CD14-positive monocyte (primary cell): Measurements from ENCODE around the gene WDFY4. TPM values are rescaled to one million over a fixed set of nuclear protein-coding genes. Genes with fewer than 3 reads are reported as not detected.

Experiments
- DNase-seq, 3 donors: peaks; one replicate each; pipeline ENCODE4 v3.0.0-alpha.2; 2011 to 2022
- H2AFZ ChIP-seq: 2 replicates; pipeline ENCODE4 v1.6.0; 2012; ENCODE audit warnings: mild to moderate bottlenecking, low read depth, low read length, inconsistent platforms; ENCODE audit not compliant: insufficient read depth, poor library complexity, severe bottlenecking
- H3K27ac ChIP-seq, 2 donors: 1 replicate in 1 of 2; 2 replicates in 1 of 2; pipeline ENCODE4 v1.5.1; 2012 to 2013; ENCODE audit warnings: low read length in 2 of 2, control low read depth in 1 of 2, inconsistent platforms in 1 of 2, low read depth in 1 of 2, mild to moderate bottlenecking in 1 of 2
- H3K27me3 ChIP-seq, 2 donors: one replicate each; pipeline versions ENCODE4 v1.6.0 to v1.6.1; 2011 to 2013; ENCODE audit warnings: low read length in 2 of 2; ENCODE audit not compliant: control insufficient read depth in 2 of 2, insufficient read depth in 2 of 2
- H3K36me3 ChIP-seq, 2 donors: replicated peaks in 1 of 2; 1 replicate in 1 of 2; 2 replicates in 1 of 2; pipeline versions ENCODE4 v1.5.1 to v1.6.1; 2012 to 2013; ENCODE audit warnings: low read length in 2 of 2, control low read depth in 1 of 2, inconsistent platforms in 1 of 2, mild to moderate bottlenecking in 1 of 2; ENCODE audit not compliant: insufficient read depth in 2 of 2, control insufficient read depth in 1 of 2
- H3K4me1 ChIP-seq, 2 donors: 1 replicate in 1 of 2; 2 replicates in 1 of 2; pipeline versions ENCODE4 v1.5.1 to v1.6.1; 2012 to 2013; ENCODE audit warnings: low read length in 2 of 2, control low read depth in 1 of 2, inconsistent platforms in 1 of 2, mild to moderate bottlenecking in 1 of 2, moderate library complexity in 1 of 2; ENCODE audit not compliant: insufficient read depth in 2 of 2, control insufficient read depth in 1 of 2
- H3K4me2 ChIP-seq: replicated peaks from 2 replicates; pipeline ENCODE3; 2012; ENCODE audit warnings: low read length, moderate library complexity, mild to moderate bottlenecking; ENCODE audit not compliant: poor library complexity, severe bottlenecking; ENCODE audit errors: extremely low read depth
- H3K4me3 ChIP-seq, 3 experiments: fragments of 200-600 bp in 1 of 3; sonication (generic) in 1 of 3; replicated peaks in 1 of 3; 1 replicate in 2 of 3; 2 replicates in 1 of 3; pipeline ENCODE4 v1.5.1; 2011 to 2013; ENCODE audit warnings: low read length in 3 of 3, mild to moderate bottlenecking in 3 of 3, control low read depth in 2 of 3, low read depth in 2 of 3, inconsistent platforms in 1 of 3, moderate library complexity in 1 of 3
- H3K79me2 ChIP-seq: 2 replicates; pipeline ENCODE4 v1.6.0; 2012; ENCODE audit warnings: mild to moderate bottlenecking, control low read depth, inconsistent platforms, low read length, moderate library complexity; ENCODE audit not compliant: insufficient read depth
- H3K9ac ChIP-seq: 2 replicates; pipeline ENCODE4 v1.6.0; 2017; ENCODE audit warnings: low read length, mild to moderate bottlenecking; ENCODE audit not compliant: insufficient read depth, poor library complexity, severe bottlenecking
- H3K9me3 ChIP-seq, 2 donors: replicated peaks in 1 of 2; 1 replicate in 1 of 2; 2 replicates in 1 of 2; pipeline versions ENCODE4 v1.5.1 to v1.6.1; 2012 to 2013; ENCODE audit warnings: low read length in 2 of 2, control low read depth in 1 of 2; ENCODE audit not compliant: control insufficient read depth in 1 of 2, insufficient read depth in 1 of 2
- H4K20me1 ChIP-seq: 2 replicates; pipeline ENCODE4 v1.6.0; 2012; ENCODE audit warnings: mild to moderate bottlenecking, low read length, control low read depth, moderate library complexity; ENCODE audit not compliant: insufficient read depth
- H3K27ac Mint-ChIP-seq, 7 donors: one replicate each; pipeline ENCODE4 v1.8.0; 2020; ENCODE audit warnings: mild to moderate bottlenecking in 7 of 7, mixed read lengths in 7 of 7, moderate library complexity in 6 of 7, inconsistent platforms in 2 of 7
- H3K27me3 Mint-ChIP-seq, 3 donors: one replicate each; pipeline ENCODE4 v1.8.0; 2021 to 2022; ENCODE audit warnings: low read depth in 3 of 3, mild to moderate bottlenecking in 3 of 3, mixed read lengths in 3 of 3, moderate library complexity in 3 of 3, inconsistent platforms in 1 of 3
- H3K36me3 Mint-ChIP-seq, 2 donors: one replicate each; pipeline ENCODE4 v1.8.0; 2020; ENCODE audit warnings: mixed read lengths in 2 of 2, inconsistent platforms in 1 of 2, mild to moderate bottlenecking in 1 of 2
- H3K4me1 Mint-ChIP-seq: one replicate; pipeline ENCODE4 v1.8.0; 2020; ENCODE audit warnings: mild to moderate bottlenecking, mixed read lengths
- H3K4me3 Mint-ChIP-seq, 2 donors: one replicate each; pipeline ENCODE4 v1.8.0; 2020; ENCODE audit warnings: mild to moderate bottlenecking in 2 of 2, mixed read lengths in 2 of 2, moderate library complexity in 1 of 2
- H3K9me3 Mint-ChIP-seq, 7 donors: one replicate each; pipeline ENCODE4 v1.8.0; 2020 to 2022; ENCODE audit warnings: mixed read lengths in 7 of 7, mild to moderate bottlenecking in 6 of 7, moderate library complexity in 6 of 7, inconsistent platforms in 2 of 7
- CTCF ChIP-seq: fragments of 200-600 bp; IDR thresholded peaks from one replicate; pipeline ENCODE4 v1.8.0; 2022; ENCODE audit warnings: antibody characterized with exemption, mild to moderate bottlenecking
- WGBS: methylation state at CpG from one replicate; pipeline ENCODE4 v1.1.5; 2013; ENCODE audit warnings: missing lambda C conversion rate; ENCODE audit not compliant: insufficient coverage; 5-methylcytosine and 5-hydroxymethylcytosine counted together
- intact Hi-C, 2 donors: fragments of 100-400 bp; cut with micrococcal nuclease; formaldehyde crosslinking; loops; one replicate each; pipeline versions ENCODE4 v1.15.0 to v1.15.1; 2023
- polyA plus RNA-seq, 3 donors: library from polyadenylated mRNA; depleted of rRNA in 1 of 3; unstranded in 2 of 3; stranded (reverse) in 1 of 3; fragments of 300-500 nt in 2 of 3; fragments of >200 nt in 1 of 3; fragmentation: Illumina TruSeq in 2 of 3; gene quantifications; 1 replicate in 2 of 3; 2 replicates in 1 of 3; pipeline ENCODE4 v1.2.3, GENCODE V29; 2012 to 2021

The WDFY4 gene
- polyA plus RNA-seq, 3 donors = 7.5 to 36.1 (median 9.8) TPM

GRCh38 chr10:48974510-48975156, 290.0 kb downstream of the WDFY4 start:
- H3K9ac ChIP-seq = no peak overlapping the region
- no peak overlapping the region for H3K4me3 Mint-ChIP-seq
- H3K4me1 ChIP-seq = no peaks in the 10 kb centered on the region
- no peaks in the 10 kb centered on the region for H3K9me3 ChIP-seq
- peaks cover 91 to 97% of the 10 kb centered on the region in 2 donors for H3K36me3 Mint-ChIP-seq
- intact Hi-C loops = loop anchor here in 1 of 2 donors (5.0 kb wide), 1 partner anchor 543 kb away; no protein-coding TSS in a partner anchor
- no peaks in the 10 kb centered on the region for H3K27me3 Mint-ChIP-seq
- H3K9me3 Mint-ChIP-seq = no peaks in the 10 kb centered on the region
- H3K4me1 Mint-ChIP-seq = no peaks in the 10 kb centered on the region
- H4K20me1 ChIP-seq = no peaks in the 10 kb centered on the region
- no peaks in the 10 kb centered on the region for H3K27me3 ChIP-seq
- no peak overlapping the region for H3K27ac Mint-ChIP-seq
- DNase-seq = no peak
- no peaks in the 10 kb centered on the region for H3K79me2 ChIP-seq
- H3K36me3 ChIP-seq = peaks cover 88 to 100% of the 10 kb centered on the region in 2 donors
- H3K27ac ChIP-seq = no peak overlapping the region
- H2AFZ ChIP-seq = no peak overlapping the region
- H3K4me3 ChIP-seq = no peak overlapping the region
- no peak overlapping the region for H3K4me2 ChIP-seq
- no peak for TF ChIP-seq CTCF
- WGBS = 88% methylated on average over 10 of the region's 12 CpGs

- Histone ChIP-seq H3K4me3 (no peak overlapping the region), H3K27me3 (no peaks in the 10 kb centered on the region), H3K36me3 (peaks cover 81 to 100% of the 10 kb centered on the region in 2 donors), H3K9me3 (no peaks in the 10 kb centered on the region), H3K4me2 (no peak overlapping the region), H3K9ac (no peak overlapping the region), H3K27ac (no peak overlapping the region), H4K20me1 (no peaks in the 10 kb centered on the region), H2AFZ (no peak overlapping the region), H3K79me2 (no peaks in the 10 kb centered on the region), H3K4me1 (no peaks in the 10 kb centered on the region)
- no peaks in the 10 kb centered on the region for H3K9me3 Mint-ChIP-seq
- TF ChIP-seq CTCF = no peak
- peaks cover 82 to 92% of the 10 kb centered on the region in 2 donors for H3K36me3 Mint-ChIP-seq
- no peak for DNase-seq
- intact Hi-C loops = loop anchor here in 1 of 2 donors (5.0 kb wide), 1 partner anchor 541 kb away; no protein-coding TSS in a partner anchor
- no peaks in the 10 kb centered on the region for H3K4me1 Mint-ChIP-seq
- no peaks in the 10 kb centered on the region for H3K27me3 Mint-ChIP-seq
- H3K27ac Mint-ChIP-seq = no peak overlapping the region
- H3K4me3 Mint-ChIP-seq = no peak overlapping the region
Measured at GRCh38 chr10:48976196-48976595, 291.5 kb downstream of the WDFY4 start.
